ENCODE data around the gene TEAD4. TPM values are rescaled to one million over a fixed set of nuclear protein-coding genes. Genes with fewer than 3 reads are reported as not detected.

The TEAD4 gene
- total RNA-seq, 1 donor: 14.6 TPM

DNA sequence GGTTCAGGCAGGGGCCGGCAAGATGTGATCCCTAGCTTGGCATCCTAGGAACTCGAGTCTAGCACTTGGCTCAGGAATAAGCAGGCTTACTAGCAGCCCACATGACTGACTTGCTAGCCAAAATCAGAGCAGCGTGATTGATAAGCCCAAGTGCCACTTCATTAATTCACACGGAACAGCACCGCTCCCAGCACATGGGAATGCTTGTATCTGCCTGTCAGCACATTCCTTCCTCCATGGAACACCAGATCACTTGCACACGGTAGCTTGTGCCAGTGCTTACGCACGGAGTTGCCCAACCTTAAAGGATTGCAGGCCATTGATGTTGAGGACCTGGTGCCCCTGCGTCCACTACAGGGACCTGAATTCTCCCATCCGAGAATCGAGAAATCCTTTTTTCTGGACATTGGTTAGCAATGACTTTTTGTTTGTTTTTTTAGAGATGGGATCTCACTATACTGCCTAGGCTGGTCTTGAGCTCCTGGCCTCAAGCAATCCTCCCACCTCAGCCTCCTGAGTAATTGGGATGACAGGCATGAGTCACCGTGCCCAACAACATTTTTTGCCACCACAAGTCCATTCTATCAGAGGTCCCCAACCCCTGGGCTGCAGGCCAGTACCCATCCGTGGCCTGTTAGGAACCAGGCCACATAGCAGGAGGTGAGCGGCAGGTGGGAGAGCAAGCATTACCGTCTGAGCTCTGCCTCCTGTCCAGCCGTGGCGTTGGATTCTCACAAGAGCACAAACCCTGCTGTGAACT lies 87.4 kb downstream of the TEAD4 start:
- no peak for TF ChIP-seq CTCF (IDR thresholded peaks at IDR 0.05; ENCODE audit: insufficient read depth, low read length)
- H3K4me3 ChIP-seq (ENCODE audit: low read depth, low read length): no peak overlapping the region
- DNase-seq (ENCODE audit: low read depth): peak; percentile 42

DNA sequence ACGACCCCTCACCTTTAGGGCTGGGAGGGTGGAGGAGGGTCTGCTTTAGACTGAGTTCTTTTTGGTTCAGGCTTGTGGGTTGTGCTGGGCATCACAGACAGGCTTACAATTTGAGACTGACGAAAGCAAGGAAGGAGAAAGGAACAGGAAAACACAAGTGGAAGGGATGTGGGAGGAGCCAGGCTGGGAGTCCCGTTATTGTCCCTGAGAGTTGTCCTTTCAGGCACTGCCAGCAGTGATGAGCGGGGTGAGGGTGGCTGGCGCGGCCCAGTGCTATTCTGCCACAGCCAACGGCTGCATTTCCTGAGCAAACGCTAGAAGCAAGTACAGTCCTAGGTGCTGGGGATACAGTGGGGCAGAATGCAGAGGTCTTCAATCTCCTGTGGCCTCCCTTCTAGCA lies 88.8 kb downstream of the TEAD4 start:
- no peak overlapping the region for H3K4me3 ChIP-seq (ENCODE audit: low read depth, low read length)
- no peak for DNase-seq (ENCODE audit: low read depth)
- no peak for TF ChIP-seq CTCF (IDR thresholded peaks at IDR 0.05; ENCODE audit: insufficient read depth, low read length)

DNA sequence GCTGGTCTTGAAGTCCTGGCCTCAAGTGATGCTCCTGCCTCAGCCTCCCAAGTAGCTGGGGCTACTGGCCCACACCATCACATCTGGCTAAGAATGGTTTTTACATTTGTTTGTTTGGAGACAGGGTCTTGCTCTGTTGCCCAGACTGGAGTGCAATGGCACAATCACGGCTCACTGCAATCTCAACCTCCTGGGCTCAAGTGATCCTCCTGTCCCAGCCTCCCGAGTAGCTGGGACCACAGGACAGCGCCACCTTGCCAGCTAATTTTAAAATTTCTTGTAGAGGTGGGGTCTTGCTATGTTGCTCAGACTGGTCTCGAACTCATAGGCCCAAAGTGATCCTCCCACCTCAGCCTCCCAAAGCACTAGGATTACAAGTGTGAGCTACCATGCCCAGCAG lies 89.3 kb downstream of the TEAD4 start:
- DNase-seq (ENCODE audit: low read depth): no peak

GRCh38 chr12:3049176-3049575 lies 90.0 kb downstream of the TEAD4 start:
- no peak for DNase-seq (ENCODE audit: low read depth)
- TF ChIP-seq CTCF (IDR thresholded peaks at IDR 0.05; ENCODE audit: insufficient read depth, low read length): no peak
- no peak overlapping the region for H3K4me3 ChIP-seq (ENCODE audit: low read depth, low read length)

More for the DNA sequence above, 89.3 kb downstream of the TEAD4 start:
- no peak overlapping the region for H3K4me3 ChIP-seq (ENCODE audit: low read depth, low read length)
- no peak for TF ChIP-seq CTCF (IDR thresholded peaks at IDR 0.05; ENCODE audit: insufficient read depth, low read length)

GRCh38 chr12:3049611-3050249 lies 90.5 kb downstream of the TEAD4 start:
- TF ChIP-seq CTCF (IDR thresholded peaks at IDR 0.05; ENCODE audit: insufficient read depth, low read length): no peak
- DNase-seq (ENCODE audit: low read depth): no peak
- no peak overlapping the region for H3K4me3 ChIP-seq (ENCODE audit: low read depth, low read length)

DNA sequence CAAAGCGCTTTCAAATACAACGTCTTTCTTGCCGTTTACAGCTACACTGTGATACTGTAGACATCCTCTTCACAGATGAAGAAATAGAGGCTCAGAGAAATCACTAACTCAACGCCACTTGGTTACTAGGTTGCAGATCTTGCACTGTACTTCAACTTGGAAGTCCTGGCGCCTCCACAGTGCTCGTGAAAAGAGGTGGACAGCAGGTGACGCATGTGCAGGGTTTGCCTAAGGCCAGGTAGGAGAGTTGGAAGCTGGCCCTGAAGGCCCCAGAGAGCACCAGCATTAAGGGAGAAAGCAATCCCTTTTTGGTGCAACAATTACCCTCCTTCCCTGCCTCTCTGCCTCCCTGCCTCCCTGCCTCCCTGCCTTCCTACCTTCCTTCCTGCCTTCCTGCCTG lies 95.2 kb downstream of the TEAD4 start:
- H3K4me3 ChIP-seq (ENCODE audit: low read depth, low read length): no peak overlapping the region
- no peak for DNase-seq (ENCODE audit: low read depth)
- no peak for TF ChIP-seq CTCF (IDR thresholded peaks at IDR 0.05; ENCODE audit: insufficient read depth, low read length)

Measured in fibroblast of the aortic adventitia (primary cell).